ENCODE results near the gene OR5AK2.
"Not testable (repeated sequence)": the region's sequence is repeated elsewhere in the genome, so short reads cannot be mapped to it uniquely, and the experiment has no call there.

The OR5AK2 gene, protein sequence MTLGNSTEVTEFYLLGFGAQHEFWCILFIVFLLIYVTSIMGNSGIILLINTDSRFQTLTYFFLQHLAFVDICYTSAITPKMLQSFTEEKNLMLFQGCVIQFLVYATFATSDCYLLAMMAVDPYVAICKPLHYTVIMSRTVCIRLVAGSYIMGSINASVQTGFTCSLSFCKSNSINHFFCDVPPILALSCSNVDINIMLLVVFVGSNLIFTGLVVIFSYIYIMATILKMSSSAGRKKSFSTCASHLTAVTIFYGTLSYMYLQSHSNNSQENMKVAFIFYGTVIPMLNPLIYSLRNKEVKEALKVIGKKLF

DNA sequence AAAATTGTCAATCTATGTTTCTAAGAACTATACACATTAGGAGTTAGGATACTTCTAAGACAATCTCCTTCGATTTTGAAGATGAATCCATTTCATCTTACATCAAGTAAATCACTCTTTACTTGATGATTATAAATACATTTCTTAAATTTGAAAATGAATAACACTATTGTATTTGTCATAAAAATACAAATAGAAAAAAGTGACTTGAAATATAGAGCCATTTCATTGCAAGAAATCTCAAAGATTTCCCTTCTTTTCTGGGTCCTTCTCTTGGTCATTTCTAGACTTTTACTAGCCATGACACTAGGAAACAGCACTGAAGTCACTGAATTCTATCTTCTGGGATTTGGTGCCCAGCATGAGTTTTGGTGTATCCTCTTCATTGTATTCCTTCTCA, at the start of gene OR5AK2:
OR5AK2 (plus strand) TSS at position 301 of the 400 bp plus-strand sequence; CDS start at position 301, 0 bp downstream.
- Histone ChIP-seq H3K4me3 (no peak within 1 kb of the TSS), H3K27ac (no peak within 1 kb of the TSS), H3K4me1 (no peaks in the 10 kb centered on the region), H3K36me3 (no peaks in the 10 kb centered on the region), H3K9ac (no peak within 1 kb of the TSS), H4K20me1 (no peaks in the 10 kb centered on the region), H3K9me3 (peaks cover 7% of the 10 kb centered on the region), H3K4me2 (no peak within 1 kb of the TSS), H3K27me3 (no peaks in the 10 kb centered on the region)
- TF ChIP-seq Cebpa-rat (IDR thresholded peaks at IDR 0.05): no peak

DNA sequence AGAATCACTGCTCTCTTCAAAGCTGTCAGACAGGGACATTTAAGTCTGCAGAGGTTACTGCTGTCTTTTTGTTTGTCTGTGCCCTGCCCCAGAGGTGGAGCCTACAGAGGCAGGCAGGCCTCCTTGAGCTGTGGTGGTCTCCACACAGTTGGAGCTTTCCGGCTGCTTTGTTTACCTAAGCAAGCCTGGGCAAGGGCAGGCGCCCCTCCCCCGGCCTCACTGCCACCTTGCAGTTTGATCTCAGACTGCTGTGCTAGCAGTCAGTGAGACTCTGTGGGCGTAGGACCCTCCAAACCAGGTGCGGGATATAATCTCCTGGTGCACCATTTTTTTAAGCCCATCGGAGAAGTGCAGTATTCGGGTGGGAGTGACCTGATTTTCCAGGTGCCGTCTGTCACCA, 43.2 kb upstream of the OR5AK2 start:
- H3K9me3 ChIP-seq: peaks cover 20% of the 10 kb centered on the region
- not testable (repeated sequence) for H3K36me3 ChIP-seq, H3K27ac ChIP-seq, H3K27me3 ChIP-seq, H4K20me1 ChIP-seq, H3K4me3 ChIP-seq, H3K9ac ChIP-seq
- H3K4me1 ChIP-seq: peaks cover 12% of the 10 kb centered on the region; the same call in 1 of the 2 replicates
- H3K4me2 ChIP-seq: peak overlapping the region; percentile 44

DNA sequence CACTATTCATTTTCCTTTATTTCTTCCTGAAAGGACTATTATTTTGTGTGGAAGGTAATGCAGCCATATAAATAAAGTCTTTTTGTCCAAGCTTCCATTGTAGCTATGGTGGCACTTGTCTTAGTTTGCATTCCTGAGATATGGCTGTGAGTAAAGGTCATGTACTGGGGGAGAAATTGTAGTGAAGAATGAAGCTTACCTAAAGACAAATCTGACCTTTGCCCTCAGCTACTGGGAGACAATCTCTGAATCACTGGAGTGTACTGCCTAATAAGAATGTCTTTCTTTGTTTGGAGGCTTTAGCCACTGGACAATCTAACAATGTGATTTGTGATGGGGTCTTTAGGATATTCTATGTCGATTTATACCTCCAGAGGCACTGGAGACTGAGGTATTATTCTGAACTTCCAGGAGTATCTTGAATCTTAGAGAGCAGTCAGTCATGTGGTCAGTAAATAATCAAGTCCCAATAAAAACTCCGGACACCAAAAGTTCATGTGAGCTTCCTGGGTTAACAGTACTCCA, 39.7 kb upstream of the OR5AK2 start:
- Histone ChIP-seq H3K4me3 (no peak overlapping the region), H3K27me3 (no peaks in the 10 kb centered on the region), H3K4me2 (no peak overlapping the region), H3K9ac (no peak overlapping the region), H3K36me3 (no peaks in the 10 kb centered on the region), H3K9me3 (peaks cover 36% of the 10 kb centered on the region), H3K4me1 (peaks cover 12% of the 10 kb centered on the region; the same call in 1 of the 2 replicates), H4K20me1 (no peaks in the 10 kb centered on the region), H3K27ac (no peak overlapping the region)
- TF ChIP-seq Cebpa-rat (IDR thresholded peaks at IDR 0.05): no peak

DNA sequence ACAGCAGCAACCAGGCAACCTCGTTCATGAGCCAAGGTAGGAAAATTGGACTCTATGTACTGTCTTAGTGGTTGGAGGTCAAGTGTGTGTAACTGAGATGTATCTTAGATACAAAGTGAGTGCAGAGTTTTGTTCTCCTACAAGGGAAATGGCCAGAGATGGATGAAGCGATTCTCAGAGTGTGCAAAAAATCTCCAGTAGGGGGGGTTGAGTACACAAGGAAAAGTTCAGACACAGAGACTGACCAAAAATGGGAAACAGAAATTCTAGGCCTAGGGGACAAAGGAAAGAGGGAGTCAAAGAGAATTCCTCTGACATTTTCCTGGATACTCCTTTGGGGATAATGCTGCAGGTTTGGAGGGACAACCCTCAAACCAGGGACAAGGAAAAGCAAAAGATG, 38.2 kb upstream of the OR5AK2 start:
- Histone ChIP-seq H3K9ac (no peak overlapping the region), H3K27me3 (no peaks in the 10 kb centered on the region), H3K4me3 (no peak overlapping the region), H4K20me1 (no peaks in the 10 kb centered on the region), H3K4me1 (peaks cover 7% of the 10 kb centered on the region; the same call in 1 of the 2 replicates), H3K36me3 (no peaks in the 10 kb centered on the region), H3K9me3 (peaks cover 42% of the 10 kb centered on the region), H3K27ac (no peak overlapping the region), H3K4me2 (no peak overlapping the region)
- TF ChIP-seq Cebpa-rat (IDR thresholded peaks at IDR 0.05): no peak

DNA sequence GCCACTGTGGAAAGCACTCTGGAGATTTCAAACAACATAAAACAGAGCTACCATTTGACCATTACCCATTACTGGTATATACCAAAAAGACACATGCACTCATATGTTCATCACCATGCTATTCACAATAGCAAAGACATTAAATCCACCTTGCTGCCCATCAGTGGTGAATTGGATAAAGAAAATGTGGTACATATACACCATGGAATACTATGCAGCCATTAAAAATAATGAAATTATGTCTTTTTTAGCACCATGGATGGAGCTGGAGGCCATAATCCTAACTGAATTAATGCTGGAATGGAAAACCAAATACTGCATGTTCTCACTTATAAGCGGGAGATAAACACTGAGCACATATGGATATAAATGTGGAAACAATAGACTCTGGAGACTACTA, 34.8 kb upstream of the OR5AK2 start:
- H4K20me1 ChIP-seq, H3K4me2 ChIP-seq, H3K27ac ChIP-seq, H3K27me3 ChIP-seq, H3K9ac ChIP-seq, H3K36me3 ChIP-seq, H3K4me1 ChIP-seq, H3K4me3 ChIP-seq: not testable (repeated sequence)
- H3K9me3 ChIP-seq: peaks cover 28% of the 10 kb centered on the region

DNA sequence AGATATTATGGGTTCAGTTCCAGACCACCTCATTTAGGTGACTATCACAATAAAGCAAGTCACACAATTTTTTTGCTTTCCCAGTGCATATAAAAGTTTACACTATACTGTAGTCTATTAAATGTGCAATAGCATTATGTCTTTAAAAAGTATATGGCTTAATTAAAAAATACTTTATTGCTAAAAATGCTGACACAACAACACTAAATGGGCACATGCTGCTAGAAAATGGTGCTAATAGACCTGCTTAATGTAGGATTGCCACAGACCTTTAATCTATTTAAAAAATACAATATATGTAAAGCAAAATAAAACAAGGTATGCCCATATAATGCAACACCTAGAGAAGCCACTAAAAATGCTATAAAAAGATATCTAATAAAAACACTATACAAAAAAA, 27.1 kb upstream of the OR5AK2 start:
- Histone ChIP-seq H3K9ac (no peak overlapping the region), H3K27me3 (no peaks in the 10 kb centered on the region), H3K4me2 (no peak overlapping the region), H3K27ac (no peak overlapping the region), H4K20me1 (no peaks in the 10 kb centered on the region), H3K9me3 (peaks cover 3% of the 10 kb centered on the region; the same call in 1 of the 2 replicates), H3K4me3 (no peak overlapping the region), H3K36me3 (no peaks in the 10 kb centered on the region), H3K4me1 (no peaks in the 10 kb centered on the region)
- TF ChIP-seq Cebpa-rat (IDR thresholded peaks at IDR 0.05): no peak

DNA sequence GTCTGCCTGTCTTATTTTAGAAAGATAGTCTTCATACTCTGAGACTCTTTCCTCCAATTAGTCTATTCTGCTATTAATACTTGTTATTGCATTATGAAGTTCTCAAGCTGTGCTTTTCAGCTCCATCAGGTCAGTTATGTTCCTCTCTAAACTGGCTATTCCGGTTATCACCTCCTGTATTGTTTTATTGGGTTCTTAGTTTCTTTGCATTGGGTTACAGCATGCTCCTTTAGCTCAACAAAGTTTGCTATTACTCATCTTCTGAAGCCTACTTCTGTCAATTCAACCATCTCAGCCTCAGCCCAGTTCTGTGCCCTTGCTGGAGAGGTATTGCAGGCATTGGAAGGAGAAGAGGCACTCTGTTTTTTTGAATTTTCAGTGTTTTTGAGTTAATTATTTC, 21.0 kb upstream of the OR5AK2 start:
- Histone ChIP-seq H3K9me3 (peaks cover 7% of the 10 kb centered on the region; the same call in 1 of the 2 replicates), H3K4me1 (no peaks in the 10 kb centered on the region), H3K4me2 (no peak overlapping the region), H4K20me1 (no peaks in the 10 kb centered on the region), H3K9ac (no peak overlapping the region), H3K36me3 (no peaks in the 10 kb centered on the region), H3K27me3 (no peaks in the 10 kb centered on the region), H3K27ac (no peak overlapping the region), H3K4me3 (no peak overlapping the region)
- no peak for TF ChIP-seq Cebpa-rat (IDR thresholded peaks at IDR 0.05)

DNA sequence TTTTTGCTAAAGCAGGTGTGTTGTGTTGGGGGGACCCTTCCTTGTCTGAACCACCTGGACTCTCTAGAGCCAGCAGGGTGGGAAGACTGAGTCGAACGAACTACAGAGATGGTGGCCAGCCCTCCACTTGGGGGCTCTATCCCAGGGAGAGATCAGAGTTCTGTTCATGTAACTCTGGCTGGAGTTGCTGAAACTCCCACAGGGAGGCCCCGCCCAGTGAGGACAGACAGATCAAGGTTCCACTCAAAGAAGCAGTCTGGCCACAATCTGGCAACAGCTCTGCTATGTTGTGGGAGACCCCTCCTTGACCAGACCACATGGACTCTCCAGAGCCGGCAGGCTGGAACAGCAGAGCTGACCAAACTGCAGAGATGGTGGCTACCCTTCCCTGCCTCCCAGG, 20.2 kb upstream of the OR5AK2 start:
- no peak overlapping the region for H3K4me3 ChIP-seq
- H3K4me1 ChIP-seq: no peaks in the 10 kb centered on the region
- no peak overlapping the region for H3K9ac ChIP-seq
- no peaks in the 10 kb centered on the region for H4K20me1 ChIP-seq
- H3K9me3 ChIP-seq: peaks cover 7% of the 10 kb centered on the region; the same call in 1 of the 2 replicates
- H3K27ac ChIP-seq: no peak overlapping the region
- H3K27me3 ChIP-seq: no peaks in the 10 kb centered on the region
- no peak for TF ChIP-seq Cebpa-rat (IDR thresholded peaks at IDR 0.05)
- no peak overlapping the region for H3K4me2 ChIP-seq
- H3K36me3 ChIP-seq: no peaks in the 10 kb centered on the region

DNA sequence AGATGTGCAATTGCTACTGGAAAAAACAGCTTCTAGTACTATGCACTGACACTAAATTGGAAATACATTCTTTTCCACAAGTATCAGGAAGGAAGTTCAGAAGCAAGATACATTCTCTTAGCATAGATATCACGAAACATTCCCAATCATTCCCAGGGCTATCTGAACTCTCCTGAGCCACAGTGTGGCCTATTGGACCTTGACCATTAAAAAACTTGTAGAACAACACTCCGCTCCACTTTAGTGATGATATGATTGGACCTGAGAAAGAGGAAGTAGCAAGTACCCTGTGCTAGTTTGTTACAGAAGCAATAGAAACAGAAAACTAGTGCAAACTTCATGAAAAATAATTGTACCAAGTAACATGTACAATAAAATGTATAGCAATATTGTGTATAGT, 11.4 kb upstream of the OR5AK2 start:
- H4K20me1 ChIP-seq: no peaks in the 10 kb centered on the region
- H3K27me3 ChIP-seq: no peaks in the 10 kb centered on the region
- no peak overlapping the region for H3K4me2 ChIP-seq
- H3K9ac ChIP-seq: no peak overlapping the region
- no peak overlapping the region for H3K4me3 ChIP-seq
- no peak overlapping the region for H3K27ac ChIP-seq
- TF ChIP-seq Cebpa-rat (IDR thresholded peaks at IDR 0.05): no peak
- H3K9me3 ChIP-seq: no peaks in the 10 kb centered on the region
- H3K4me1 ChIP-seq: no peaks in the 10 kb centered on the region
- no peaks in the 10 kb centered on the region for H3K36me3 ChIP-seq

DNA sequence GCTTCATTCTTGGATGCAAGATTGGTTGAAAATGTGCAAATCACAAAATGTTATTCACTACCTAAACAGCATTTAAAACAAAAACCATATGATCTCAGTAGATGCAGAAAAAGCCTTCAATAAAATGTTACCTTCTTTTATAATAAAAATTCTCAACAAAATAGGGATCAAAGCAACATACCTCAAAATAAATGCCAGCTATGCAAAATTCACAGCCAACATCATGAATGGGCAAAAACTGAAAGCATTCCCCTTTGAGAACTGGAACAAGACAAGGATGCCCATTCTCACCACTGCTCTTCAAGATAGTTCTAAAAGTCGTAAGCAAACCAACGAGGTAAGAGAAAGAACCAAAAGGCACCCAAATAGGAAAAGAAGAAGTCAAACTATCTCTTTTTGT, 2.0 kb downstream of the OR5AK2 start:
- H3K4me1 ChIP-seq: no peaks in the 10 kb centered on the region
- H3K4me2 ChIP-seq: no peak overlapping the region
- no peak overlapping the region for H3K4me3 ChIP-seq
- H3K36me3 ChIP-seq: no peaks in the 10 kb centered on the region
- H3K27ac ChIP-seq: no peak overlapping the region
- H3K9ac ChIP-seq: no peak overlapping the region
- peaks cover 28% of the 10 kb centered on the region for H3K9me3 ChIP-seq
- no peaks in the 10 kb centered on the region for H3K27me3 ChIP-seq
- TF ChIP-seq Cebpa-rat (IDR thresholded peaks at IDR 0.05): no peak
- no peaks in the 10 kb centered on the region for H4K20me1 ChIP-seq
